Glutamatergic neuron (in vitro differentiated cells): ENCODE data around the gene CD109. TPM values are rescaled to one million over a fixed set of nuclear protein-coding genes. Genes with fewer than 3 reads are reported as not detected.

Experiments used
- DNase-seq: peaks from one replicate; pipeline ENCODE4 v3.0.0; 2022
- H3K27ac Mint-ChIP-seq: one replicate; pipeline ENCODE4 v1.8.0; 2020; ENCODE audit warnings: mild to moderate bottlenecking, mixed read lengths, inconsistent platforms; ENCODE audit not compliant: unreplicated experiment
- H3K27me3 Mint-ChIP-seq: one replicate; pipeline ENCODE4 v1.8.0; 2020; ENCODE audit warnings: mild to moderate bottlenecking, moderate library complexity, mixed read lengths, inconsistent platforms; ENCODE audit not compliant: unreplicated experiment
- H3K36me3 Mint-ChIP-seq: one replicate; pipeline ENCODE4 v1.8.0; 2020; ENCODE audit warnings: mild to moderate bottlenecking, mixed read lengths, inconsistent platforms; ENCODE audit not compliant: unreplicated experiment
- H3K4me1 Mint-ChIP-seq: one replicate; pipeline ENCODE4 v1.8.0; 2020; ENCODE audit warnings: mild to moderate bottlenecking, low read depth, mixed read lengths, inconsistent platforms; ENCODE audit not compliant: unreplicated experiment
- H3K4me3 Mint-ChIP-seq: one replicate; pipeline ENCODE4 v1.8.0; 2020; ENCODE audit warnings: mild to moderate bottlenecking, mixed read lengths, inconsistent platforms; ENCODE audit not compliant: unreplicated experiment
- H3K9me3 Mint-ChIP-seq: one replicate; pipeline ENCODE4 v1.8.0; 2020; ENCODE audit warnings: mild to moderate bottlenecking, moderate library complexity, mixed read lengths, inconsistent platforms; ENCODE audit not compliant: unreplicated experiment
- CTCF ChIP-seq: fragments of 200-600 bp; sonication (generic); IDR thresholded peaks from one replicate; pipeline ENCODE4 v1.5.0; 2021; ENCODE audit not compliant: partially characterized antibody, unreplicated experiment
- total RNA-seq: library from RNA; stranded (reverse); fragmentation: NEBNext Ultra II Directional; extraction: Animal tissue kit (Norgen Biotek cat#: 25700); gene quantifications from one replicate; pipeline ENCODE4 v1.2.1, GENCODE V29; 2021; ENCODE audit not compliant: unreplicated experiment

Gene CD109
- total RNA-seq, 1 donor from 2014 or later, result 0.49 TPM

GRCh38 chr6:73728548-73729205, 32.7 kb downstream of the CD109 start:
- no peak overlapping the region for H3K27ac Mint-ChIP-seq
- no peak for TF ChIP-seq CTCF
- H3K9me3 Mint-ChIP-seq, result no peaks in the 10 kb centered on the region
- no peak overlapping the region for H3K4me3 Mint-ChIP-seq
- H3K36me3 Mint-ChIP-seq, result no peaks in the 10 kb centered on the region
- H3K4me1 Mint-ChIP-seq, result no peaks in the 10 kb centered on the region
- no peaks in the 10 kb centered on the region for H3K27me3 Mint-ChIP-seq
- DNase-seq, result no peak

- TF ChIP-seq CTCF, result no peak
- Mint-ChIP-seq H3K9me3 (no peaks in the 10 kb centered on the region), H3K4me1 (no peaks in the 10 kb centered on the region), H3K36me3 (no peaks in the 10 kb centered on the region), H3K27ac (no peak overlapping the region), H3K27me3 (no peaks in the 10 kb centered on the region), H3K4me3 (no peak overlapping the region)
- DNase-seq, result no peak
Measured at GRCh38 chr6:73731285-73731684, 35.3 kb downstream of the CD109 start.

GRCh38 chr6:73732845-73733675, 37.1 kb downstream of the CD109 start:
- H3K27ac Mint-ChIP-seq, result no peak overlapping the region
- H3K4me1 Mint-ChIP-seq, result no peaks in the 10 kb centered on the region
- DNase-seq, result peak; percentile 74
- no peaks in the 10 kb centered on the region for H3K9me3 Mint-ChIP-seq
- H3K36me3 Mint-ChIP-seq, result no peaks in the 10 kb centered on the region
- H3K4me3 Mint-ChIP-seq, result no peak overlapping the region
- H3K27me3 Mint-ChIP-seq, result no peaks in the 10 kb centered on the region
- TF ChIP-seq CTCF, result peak; percentile 89

- Mint-ChIP-seq H3K27ac (no peak overlapping the region), H3K4me1 (no peaks in the 10 kb centered on the region), H3K27me3 (no peaks in the 10 kb centered on the region), H3K9me3 (no peaks in the 10 kb centered on the region), H3K36me3 (no peaks in the 10 kb centered on the region), H3K4me3 (no peak overlapping the region)
- TF ChIP-seq CTCF, result no peak
- peak; percentile 21 for DNase-seq
Measured at GRCh38 chr6:73733791-73734190, 37.8 kb downstream of the CD109 start.

- no peak overlapping the region for H3K4me3 Mint-ChIP-seq
- H3K9me3 Mint-ChIP-seq, result no peaks in the 10 kb centered on the region
- H3K27ac Mint-ChIP-seq, result no peak overlapping the region
- no peak for DNase-seq
- TF ChIP-seq CTCF, result no peak
- H3K27me3 Mint-ChIP-seq, result no peaks in the 10 kb centered on the region
- no peaks in the 10 kb centered on the region for H3K4me1 Mint-ChIP-seq
- H3K36me3 Mint-ChIP-seq, result no peaks in the 10 kb centered on the region
Measured at GRCh38 chr6:73734832-73735453, 38.9 kb downstream of the CD109 start.
